DOHH2 (cell line): ENCODE measurements around the gene KIFBP.

Source experiments
- H3F3A ChIP-seq: fragments of 200-600 bp; sonication (generic), shearing (Covaris generic); 2 replicates; pipeline ENCODE4 v1.6.0; 2016; ENCODE audit warnings: antibody characterized with exemption, mild to moderate bottlenecking; ENCODE audit not compliant: control insufficient read depth, insufficient read depth
- H3K27ac ChIP-seq: fragments of 200-600 bp; sonication (generic); 2 replicates; pipeline ENCODE4 v1.5.1; 2014; ENCODE audit warnings: low read depth, mild to moderate bottlenecking, low read length, moderate library complexity
- H3K27me3 ChIP-seq: fragments of 200-600 bp; sonication (generic); 2 replicates; pipeline ENCODE4 v1.6.1; 2014; ENCODE audit warnings: mild to moderate bottlenecking, low read length, mixed read lengths; ENCODE audit not compliant: control insufficient read depth
- H3K36me3 ChIP-seq: fragments of 200-600 bp; sonication (generic); 2 replicates; pipeline ENCODE4 v1.6.1; 2014; ENCODE audit warnings: mild to moderate bottlenecking, low read length, moderate library complexity, mixed read lengths; ENCODE audit not compliant: control insufficient read depth
- H3K4me1 ChIP-seq: fragments of 200-600 bp; sonication (generic); 2 replicates; pipeline ENCODE4 v1.6.1; 2014; ENCODE audit warnings: mild to moderate bottlenecking, low read length, mixed read lengths; ENCODE audit not compliant: control insufficient read depth
- H3K4me2 ChIP-seq: fragments of 200-600 bp; sonication (generic); 2 replicates; pipeline ENCODE4 v1.6.0; 2014; ENCODE audit warnings: mild to moderate bottlenecking, low read length, moderate library complexity
- H3K4me3 ChIP-seq: fragments of 200-600 bp; sonication (generic); 2 replicates; pipeline ENCODE4 v1.5.1; 2014; ENCODE audit warnings: mild to moderate bottlenecking, low read length, mixed read lengths
- H3K79me2 ChIP-seq: fragments of 200-600 bp; sonication (generic); 2 replicates; pipeline ENCODE4 v1.6.1; 2014; ENCODE audit warnings: mild to moderate bottlenecking, low read length, mixed read lengths; ENCODE audit not compliant: control insufficient read depth
- H3K9me2 ChIP-seq: fragments of 200-600 bp; sonication (generic); replicated peaks from 2 replicates; pipeline ENCODE4 v1.6.1; 2014; ENCODE audit warnings: mild to moderate bottlenecking, low read length, mixed read lengths; ENCODE audit not compliant: control insufficient read depth
- H3K9me3 ChIP-seq: fragments of 200-600 bp; sonication (generic); 2 replicates; pipeline ENCODE4 v1.6.1; 2014; ENCODE audit warnings: antibody characterized with exemption, low read length, mixed read lengths; ENCODE audit not compliant: control insufficient read depth, insufficient read depth
- H4K20me1 ChIP-seq: fragments of 200-600 bp; sonication (generic); 2 replicates; pipeline ENCODE4 v1.6.0; 2014; ENCODE audit warnings: low read depth, mild to moderate bottlenecking, antibody characterized with exemption, low read length, moderate library complexity; ENCODE audit not compliant: control insufficient read depth, insufficient read depth
- CTCF ChIP-seq: fragments of 200-600 bp; sonication (generic); IDR thresholded peaks from one replicate; pipeline ENCODE4 v1.5.1; 2014; ENCODE audit warnings: antibody characterized with exemption, mild to moderate bottlenecking, low read depth, low read length; ENCODE audit not compliant: poor library complexity, severe bottlenecking
- EZH2phosphoT487 ChIP-seq: fragments of 200-600 bp; sonication (generic); IDR thresholded peaks from 2 replicates; pipeline ENCODE4 v1.6.1; 2017; ENCODE audit warnings: borderline replicate concordance, mild to moderate bottlenecking, antibody characterized with exemption, low read length, moderate library complexity, mixed read lengths

Gene KIFBP

GRCh38 chr10:69064762-69065328 is 76.2 kb downstream of the KIFBP start:
- Histone ChIP-seq H3K9me3 (no peaks in the 10 kb centered on the region), H3K4me1 (peaks cover 12% of the 10 kb centered on the region), H3K4me3 (no peak overlapping the region), H3K79me2 (no peaks in the 10 kb centered on the region), H3F3A (no peaks in the 10 kb centered on the region), H3K27ac (no peak overlapping the region), H3K27me3 (peaks cover 40% of the 10 kb centered on the region), H4K20me1 (no peaks in the 10 kb centered on the region), H3K9me2 (no peaks in the 10 kb centered on the region), H3K4me2 (no peak overlapping the region), H3K36me3 (no peaks in the 10 kb centered on the region)
- TF ChIP-seq EZH2phosphoT487 (no peak), CTCF (no peak)

GRCh38 chr10:69065406-69066361 is 77.1 kb downstream of the KIFBP start:
- Histone ChIP-seq H3K36me3 (no peaks in the 10 kb centered on the region), H3K4me3 (no peak overlapping the region), H3K9me3 (no peaks in the 10 kb centered on the region), H3F3A (no peaks in the 10 kb centered on the region), H3K4me2 (no peak overlapping the region), H4K20me1 (no peaks in the 10 kb centered on the region), H3K9me2 (no peaks in the 10 kb centered on the region), H3K4me1 (peaks cover 12% of the 10 kb centered on the region), H3K79me2 (no peaks in the 10 kb centered on the region), H3K27me3 (peaks cover 40% of the 10 kb centered on the region), H3K27ac (no peak overlapping the region)
- TF ChIP-seq EZH2phosphoT487, result no peak
- no peak for TF ChIP-seq CTCF
